HepG2 (cell line): ENCODE data around the gene PHLPP2. TPM values are rescaled to one million over a fixed set of nuclear protein-coding genes. Genes with fewer than 3 reads are reported as not detected.

Experiments
- CBX2 ChIP-seq, 2 experiments: fragments of 200-600 bp in 1 of 2; sonication (generic); formaldehyde crosslinking in 1 of 2; IDR thresholded peaks; 2 replicates each; pipeline versions ENCODE4 v1.7.0 to v1.8.1; 2018 to 2022; ENCODE audit warnings: low read depth in 2 of 2, low read length in 1 of 2, mild to moderate bottlenecking in 1 of 2, missing genetic modification reagents in 1 of 2
- HIVEP1 ChIP-seq: sonication (generic); formaldehyde crosslinking; IDR thresholded peaks from 2 replicates; pipeline ENCODE4 v1.4.0; 2020; ENCODE audit warnings: mild to moderate bottlenecking, missing genetic modification reagents
- HNF4A ChIP-seq: sonication (generic); formaldehyde crosslinking; IDR thresholded peaks from 2 replicates; pipeline ENCODE4 v1.4.0; 2020; ENCODE audit warnings: missing genetic modification reagents
- MAFK ChIP-seq, 2 experiments: IDR thresholded peaks in 1 of 2; conservative IDR thresholded peaks in 1 of 2; 2 replicates each; pipeline ENCODE4 v1.6.1; 2011; ENCODE audit warnings: improper control_type of control experiment in 2 of 2, low read length in 2 of 2
- MTF1 ChIP-seq: sonication (generic); formaldehyde crosslinking; IDR thresholded peaks from 2 replicates; pipeline ENCODE4 v1.5.0; 2020; ENCODE audit warnings: missing genetic modification reagents
- NR3C1 ChIP-seq: sonication (generic); formaldehyde crosslinking; IDR thresholded peaks from 2 replicates; pipeline ENCODE4 v1.4.0; 2020; ENCODE audit warnings: missing genetic modification reagents
- TCF12 ChIP-seq, 2 experiments: fragments of 450-650 bp in 1 of 2; sonication (generic) in 1 of 2; formaldehyde crosslinking in 1 of 2; IDR thresholded peaks; 2 replicates each; pipeline versions ENCODE4 v1.6.1 to v1.8.0; 2017 to 2022; ENCODE audit warnings: antibody characterized with exemption in 1 of 2, mild to moderate bottlenecking in 1 of 2, missing genetic modification reagents in 1 of 2, moderate library complexity in 1 of 2
- ZFYVE20 ChIP-seq: sonication (generic); formaldehyde crosslinking; IDR thresholded peaks from 2 replicates; pipeline ENCODE4 v1.8.0; 2023; ENCODE audit warnings: low read depth, mild to moderate bottlenecking, moderate library complexity, missing genetic modification reagents, borderline replicate concordance
- ZNF674 ChIP-seq: sonication (generic); formaldehyde crosslinking; IDR thresholded peaks from 2 replicates; pipeline ENCODE4 v1.5.0; 2020; ENCODE audit warnings: low read depth, mild to moderate bottlenecking, missing genetic modification reagents
- ZSCAN12 ChIP-seq: sonication (generic); formaldehyde crosslinking; IDR thresholded peaks from 2 replicates; pipeline ENCODE4 v1.9.0; 2021; ENCODE audit warnings: mild to moderate bottlenecking, missing genetic modification reagents
- polyA plus RNA-seq, 8 experiments: library from polyadenylated mRNA; depleted of rRNA in 3 of 8; stranded (reverse) in 7 of 8; unstranded in 1 of 8; fragments of >200 nt; fragmentation: Illumina TruSeq in 4 of 8; extraction: Trizol in 4 of 8; gene quantifications; 2 replicates each; pipeline versions ENCODE4 v1.2.1 to v1.2.3, GENCODE V29; 2011 to 2016; ENCODE audit warnings: low read depth in 4 of 8, missing spikeins in 1 of 8, mixed read lengths in 1 of 8; ENCODE audit not compliant: insufficient read depth in 1 of 8
- total RNA-seq, 5 experiments: library from RNA; depleted of rRNA; stranded (reverse); fragments of >200 nt; fragmentation: Illumina TruSeq; extraction: Trizol; gene quantifications; 2 replicates each; pipeline ENCODE4 v1.2.3, GENCODE V29; 2016; ENCODE audit warnings: low read depth in 1 of 5
- TF ChIP-seq, protein P1 (sequence below): sonication (generic); formaldehyde crosslinking; IDR thresholded peaks from 2 replicates; pipeline ENCODE4 v1.5.0; 2020; ENCODE audit warnings: mild to moderate bottlenecking, missing genetic modification reagents

Gene PHLPP2
- total and polyA plus RNA-seq, 2 of the 13 experiments (the other 11 are each of a cell fraction or from before 2014, with no cell fraction given): 8.9 TPM

DNA sequence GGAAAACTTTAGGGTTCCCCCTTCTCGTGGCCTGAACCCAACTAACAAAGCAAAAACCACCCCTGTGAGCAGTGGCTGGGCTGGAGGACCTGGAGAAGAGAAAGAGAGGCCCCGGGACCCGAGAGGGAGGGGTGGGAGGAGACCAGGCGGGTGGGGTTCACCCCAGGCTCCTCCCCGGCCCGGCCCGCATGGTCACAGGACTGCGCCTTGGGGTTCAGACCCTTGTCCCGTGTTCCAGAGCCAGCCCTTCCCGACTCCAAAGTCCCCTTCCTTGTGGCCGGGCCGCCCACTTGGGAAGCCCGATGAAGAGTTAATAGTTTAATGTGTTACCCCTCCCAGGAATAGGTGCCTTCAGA lies 97.7 kb downstream of the PHLPP2 start (continued):
- TF ChIP-seq CBX2 (IDR thresholded peaks at IDR 0.05; ENCODE audit: low read depth, low read length): no peak
- TF ChIP-seq CBX2 (CRISPR knock-in tag; IDR thresholded peaks at IDR 0.05; ENCODE audit: low read depth): no peak
- TF ChIP-seq HNF4A (CRISPR knock-in tag): peak; percentile 10; the same call in 1 of the 2 replicates
- TF ChIP-seq ZFYVE20: no peak
- TF ChIP-seq TCF12 (IDR thresholded peaks at IDR 0.05): no peak
- 0 out of 2 replicates have a peak, but pooled peaks have one; percentile 14 for TF ChIP-seq TCF12 (CRISPR knock-in tag; IDR thresholded peaks at IDR 0.05)
- TF ChIP-seq HIVEP1 (CRISPR knock-in tag): peak; percentile 4; the same call in 1 of the 2 replicates
- 0 out of 2 replicates have a peak, but pooled peaks have one; percentile 23 for TF ChIP-seq MTF1 (CRISPR knock-in tag)
- TF ChIP-seq, protein P1, sequence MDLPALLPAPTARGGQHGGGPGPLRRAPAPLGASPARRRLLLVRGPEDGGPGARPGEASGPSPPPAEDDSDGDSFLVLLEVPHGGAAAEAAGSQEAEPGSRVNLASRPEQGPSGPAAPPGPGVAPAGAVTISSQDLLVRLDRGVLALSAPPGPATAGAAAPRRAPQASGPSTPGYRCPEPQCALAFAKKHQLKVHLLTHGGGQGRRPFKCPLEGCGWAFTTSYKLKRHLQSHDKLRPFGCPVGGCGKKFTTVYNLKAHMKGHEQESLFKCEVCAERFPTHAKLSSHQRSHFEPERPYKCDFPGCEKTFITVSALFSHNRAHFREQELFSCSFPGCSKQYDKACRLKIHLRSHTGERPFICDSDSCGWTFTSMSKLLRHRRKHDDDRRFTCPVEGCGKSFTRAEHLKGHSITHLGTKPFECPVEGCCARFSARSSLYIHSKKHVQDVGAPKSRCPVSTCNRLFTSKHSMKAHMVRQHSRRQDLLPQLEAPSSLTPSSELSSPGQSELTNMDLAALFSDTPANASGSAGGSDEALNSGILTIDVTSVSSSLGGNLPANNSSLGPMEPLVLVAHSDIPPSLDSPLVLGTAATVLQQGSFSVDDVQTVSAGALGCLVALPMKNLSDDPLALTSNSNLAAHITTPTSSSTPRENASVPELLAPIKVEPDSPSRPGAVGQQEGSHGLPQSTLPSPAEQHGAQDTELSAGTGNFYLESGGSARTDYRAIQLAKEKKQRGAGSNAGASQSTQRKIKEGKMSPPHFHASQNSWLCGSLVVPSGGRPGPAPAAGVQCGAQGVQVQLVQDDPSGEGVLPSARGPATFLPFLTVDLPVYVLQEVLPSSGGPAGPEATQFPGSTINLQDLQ: 0 out of 2 replicates have a peak, but pooled peaks have one; percentile 10
- no peak for TF ChIP-seq MAFK (conservative IDR thresholded peaks at IDR 0.05 in 1 of 2, IDR thresholded peaks at IDR 0.05 in 1 of 2; ENCODE audit: low read length in 2 of 2)
- no peak for TF ChIP-seq ZNF674
- 0 out of 2 replicates have a peak, but pooled peaks have one; percentile 27 for TF ChIP-seq ZSCAN12
- TF ChIP-seq NR3C1: no peak
